Measurements from ENCODE around the gene SYNM. TPM values are rescaled to one million over a fixed set of nuclear protein-coding genes. Genes with fewer than 3 reads are reported as not detected.

The SYNM gene
- total RNA-seq, 1 experiment from 2014 or later = 2.6 TPM

GRCh38 chr15:99102332-99103235, 2.3 kb upstream of the SYNM start:
- DNase-seq (ENCODE audit: low spot score) = no peak
- Histone ChIP-seq H3K4me1 (ENCODE audit: insufficient read depth, low read length, poor library complexity, severe bottlenecking) (peaks cover 7% of the 10 kb centered on the region), H3K9me3 (ENCODE audit: low read depth, low read length, poor library complexity, severe bottlenecking) (no peaks in the 10 kb centered on the region), H3K4me3 (ENCODE audit: low read depth, low read length, poor library complexity, severe bottlenecking) (no peak overlapping the region), H3K27ac (ENCODE audit: low read depth, low read length, poor library complexity, severe bottlenecking) (no peak overlapping the region), H3K27me3 (replicated peaks; ENCODE audit: insufficient read depth, low read depth, low read length, poor library complexity) (peaks cover 21% of the 10 kb centered on the region), H3K36me3 (ENCODE audit: insufficient read depth, low read length, poor library complexity, severe bottlenecking) (no peaks in the 10 kb centered on the region)
- TF ChIP-seq, protein P1, sequence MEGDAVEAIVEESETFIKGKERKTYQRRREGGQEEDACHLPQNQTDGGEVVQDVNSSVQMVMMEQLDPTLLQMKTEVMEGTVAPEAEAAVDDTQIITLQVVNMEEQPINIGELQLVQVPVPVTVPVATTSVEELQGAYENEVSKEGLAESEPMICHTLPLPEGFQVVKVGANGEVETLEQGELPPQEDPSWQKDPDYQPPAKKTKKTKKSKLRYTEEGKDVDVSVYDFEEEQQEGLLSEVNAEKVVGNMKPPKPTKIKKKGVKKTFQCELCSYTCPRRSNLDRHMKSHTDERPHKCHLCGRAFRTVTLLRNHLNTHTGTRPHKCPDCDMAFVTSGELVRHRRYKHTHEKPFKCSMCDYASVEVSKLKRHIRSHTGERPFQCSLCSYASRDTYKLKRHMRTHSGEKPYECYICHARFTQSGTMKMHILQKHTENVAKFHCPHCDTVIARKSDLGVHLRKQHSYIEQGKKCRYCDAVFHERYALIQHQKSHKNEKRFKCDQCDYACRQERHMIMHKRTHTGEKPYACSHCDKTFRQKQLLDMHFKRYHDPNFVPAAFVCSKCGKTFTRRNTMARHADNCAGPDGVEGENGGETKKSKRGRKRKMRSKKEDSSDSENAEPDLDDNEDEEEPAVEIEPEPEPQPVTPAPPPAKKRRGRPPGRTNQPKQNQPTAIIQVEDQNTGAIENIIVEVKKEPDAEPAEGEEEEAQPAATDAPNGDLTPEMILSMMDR (conservative IDR thresholded peaks at IDR 0.05; ENCODE audit: low read depth, low read length) = no peak
- no peak for TF ChIP-seq EZH2 (IDR thresholded peaks at IDR 0.05; ENCODE audit: borderline replicate concordance, low read depth, low read length, poor library complexity, severe bottlenecking)
- BruUV-seq (replicated peaks) = no TSS peak
- ChIA-PET POLR2A (ENCODE audit: low non-redundant PET) (no interaction called here), CTCF (interaction anchor here (1.3 kb wide), 1 partner anchor 26 kb away, joined by 3 read pairs; no protein-coding TSS in a partner anchor)
- intact Hi-C loops (cut with micrococcal nuclease; ENCODE audit: unreplicated experiment) = loop anchor here (5.0 to 10.0 kb wide), 2 partner anchors 605 to 632 kb away; partner anchors contain the start of gene LYSMD4

DNA sequence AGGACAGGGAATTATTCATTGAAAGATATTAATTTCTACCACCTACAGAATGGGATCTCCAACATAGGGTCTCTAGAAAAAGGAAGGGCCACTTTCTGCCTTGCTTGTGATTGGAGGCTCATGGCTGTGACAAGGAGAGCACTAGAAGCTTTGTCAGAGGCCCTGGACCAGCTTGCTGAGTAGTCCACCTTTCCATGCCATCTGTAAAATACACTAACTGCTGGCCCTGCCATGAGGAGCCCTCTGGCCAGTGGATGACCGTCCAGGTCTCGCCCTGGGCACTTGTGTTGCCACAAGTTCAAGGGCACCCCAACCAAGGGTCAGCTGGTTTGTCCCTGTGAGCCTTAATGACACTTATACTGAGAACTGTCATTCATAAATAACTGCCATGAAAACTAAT, 1.6 kb upstream of the SYNM start:
- Histone ChIP-seq H3K4me1 (ENCODE audit: insufficient read depth, low read length, poor library complexity, severe bottlenecking) (peaks cover 7% of the 10 kb centered on the region), H3K36me3 (ENCODE audit: insufficient read depth, low read length, poor library complexity, severe bottlenecking) (no peaks in the 10 kb centered on the region), H3K27me3 (replicated peaks; ENCODE audit: insufficient read depth, low read depth, low read length, poor library complexity) (peaks cover 21% of the 10 kb centered on the region), H3K9me3 (ENCODE audit: low read depth, low read length, poor library complexity, severe bottlenecking) (no peaks in the 10 kb centered on the region), H3K4me3 (ENCODE audit: low read depth, low read length, poor library complexity, severe bottlenecking) (no peak overlapping the region), H3K27ac (ENCODE audit: low read depth, low read length, poor library complexity, severe bottlenecking) (no peak overlapping the region)
- DNase-seq (ENCODE audit: low spot score) = no peak
- CTCF ChIA-PET = interaction anchor here (1.3 kb wide), 1 partner anchor 26 kb away, joined by 3 read pairs; no protein-coding TSS in a partner anchor
- POLR2A ChIA-PET (ENCODE audit: low non-redundant PET) = no interaction called here
- no peak for TF ChIP-seq EZH2 (IDR thresholded peaks at IDR 0.05; ENCODE audit: borderline replicate concordance, low read depth, low read length, poor library complexity, severe bottlenecking)
- intact Hi-C loops (cut with micrococcal nuclease; ENCODE audit: unreplicated experiment) = loop anchor here (5.0 to 10.0 kb wide), 2 partner anchors 604 to 632 kb away; partner anchors contain the start of gene LYSMD4
- no TSS peak for BruUV-seq (replicated peaks)

GRCh38 chr15:99105514-99106341, 848 bp downstream of the SYNM start:
- peaks cover 7% of the 10 kb centered on the region for H3K4me1 ChIP-seq (ENCODE audit: insufficient read depth, low read length, poor library complexity, severe bottlenecking)
- H3K27me3 ChIP-seq (replicated peaks; ENCODE audit: insufficient read depth, low read depth, low read length, poor library complexity) = peaks cover 21% of the 10 kb centered on the region
- no peak overlapping the region for H3K27ac ChIP-seq (ENCODE audit: low read depth, low read length, poor library complexity, severe bottlenecking)
- CTCF ChIA-PET = interaction anchor here (0.8 to 0.9 kb wide), 5 partner anchors 12 to 598 kb away, joined by 3 to 11 read pairs (median 4); partner anchors contain the start of gene LRRC28
- POLR2A ChIA-PET (ENCODE audit: low non-redundant PET) = interaction anchor here (0.6 kb wide), 1 partner anchor 432 kb away, joined by 3 read pairs; no protein-coding TSS in a partner anchor
- H3K9me3 ChIP-seq (ENCODE audit: low read depth, low read length, poor library complexity, severe bottlenecking) = no peaks in the 10 kb centered on the region
- no peaks in the 10 kb centered on the region for H3K36me3 ChIP-seq (ENCODE audit: insufficient read depth, low read length, poor library complexity, severe bottlenecking)
- peak overlapping the region; percentile 54 for H3K4me3 ChIP-seq (ENCODE audit: low read depth, low read length, poor library complexity, severe bottlenecking)
- TF ChIP-seq EZH2 (IDR thresholded peaks at IDR 0.05; ENCODE audit: borderline replicate concordance, low read depth, low read length, poor library complexity, severe bottlenecking) = no peak
- TF ChIP-seq, protein P1 (conservative IDR thresholded peaks at IDR 0.05; ENCODE audit: low read depth, low read length) = peak; percentile 36; the same call in 1 of the 2 replicates
- intact Hi-C loops (cut with micrococcal nuclease; ENCODE audit: unreplicated experiment) = loop anchor here (1.0 to 10.0 kb wide), 2 partner anchors 108 to 629 kb away; partner anchors contain the start of gene LYSMD4
- peak; percentile 85 for DNase-seq (ENCODE audit: low spot score)
- no TSS peak for BruUV-seq (replicated peaks)

Data from A673 (cell line).